Activated CD4-positive, alpha-beta T cell treated with anti-CD3 and anti-CD28 coated beads, Interleukin-10, Interleukin-2, amounts not matched to agents 100 ng/mL and 50 ng/mL, durations not matched to agents 16 hours and 8 hours (primary cell): Measurements from ENCODE around the gene SPOCK1.

Experiments used
- DNase-seq: peaks from one replicate; pipeline ENCODE4 v3.0.0-alpha.2; 2020

SPOCK1 gene

GRCh38 chr5:137320056-137321045 lies 178.8 kb downstream of the SPOCK1 start:
- peak; percentile 45 for DNase-seq

- DNase-seq = no peak
Observed at GRCh38 chr5:137318027-137318426, 181.1 kb downstream of the SPOCK1 start.

GRCh38 chr5:137316346-137316736 lies 182.8 kb downstream of the SPOCK1 start:
- no peak for DNase-seq

GRCh38 chr5:137315534-137316345 lies 183.4 kb downstream of the SPOCK1 start:
- no peak for DNase-seq

- DNase-seq = no peak
Observed at GRCh38 chr5:137315109-137315508, 184.0 kb downstream of the SPOCK1 start.

GRCh38 chr5:137313526-137314175 lies 185.5 kb downstream of the SPOCK1 start:
- DNase-seq = no peak

GRCh38 chr5:137312011-137312410 lies 187.1 kb downstream of the SPOCK1 start:
- DNase-seq = no peak

- no peak for DNase-seq
Observed at GRCh38 chr5:137310051-137310730, 188.9 kb downstream of the SPOCK1 start.

- no peak for DNase-seq
Observed at GRCh38 chr5:137309290-137309689, 189.8 kb downstream of the SPOCK1 start.

- no peak for DNase-seq
Observed at GRCh38 chr5:137308311-137308710, 190.8 kb downstream of the SPOCK1 start.

GRCh38 chr5:137306903-137307302 lies 192.2 kb downstream of the SPOCK1 start:
- DNase-seq = no peak

- no peak for DNase-seq
Observed at GRCh38 chr5:137305971-137306602, 193.0 kb downstream of the SPOCK1 start.

GRCh38 chr5:137304226-137304874 lies 194.8 kb downstream of the SPOCK1 start:
- DNase-seq = no peak

GRCh38 chr5:137303509-137303908 lies 195.6 kb downstream of the SPOCK1 start:
- DNase-seq = no peak

- no peak for DNase-seq
Observed at GRCh38 chr5:137300411-137301240, 198.5 kb downstream of the SPOCK1 start.

GRCh38 chr5:137296213-137296781 lies 202.8 kb downstream of the SPOCK1 start:
- DNase-seq = no peak

GRCh38 chr5:137294604-137295003 lies 204.5 kb downstream of the SPOCK1 start:
- no peak for DNase-seq

GRCh38 chr5:137292461-137293027 lies 206.6 kb downstream of the SPOCK1 start:
- DNase-seq = no peak

GRCh38 chr5:137291436-137291835 lies 207.7 kb downstream of the SPOCK1 start:
- no peak for DNase-seq

- DNase-seq = no peak
Observed at GRCh38 chr5:137291031-137291430, 208.1 kb downstream of the SPOCK1 start.
